Measurements from ENCODE around the gene CEP131.

DNA sequence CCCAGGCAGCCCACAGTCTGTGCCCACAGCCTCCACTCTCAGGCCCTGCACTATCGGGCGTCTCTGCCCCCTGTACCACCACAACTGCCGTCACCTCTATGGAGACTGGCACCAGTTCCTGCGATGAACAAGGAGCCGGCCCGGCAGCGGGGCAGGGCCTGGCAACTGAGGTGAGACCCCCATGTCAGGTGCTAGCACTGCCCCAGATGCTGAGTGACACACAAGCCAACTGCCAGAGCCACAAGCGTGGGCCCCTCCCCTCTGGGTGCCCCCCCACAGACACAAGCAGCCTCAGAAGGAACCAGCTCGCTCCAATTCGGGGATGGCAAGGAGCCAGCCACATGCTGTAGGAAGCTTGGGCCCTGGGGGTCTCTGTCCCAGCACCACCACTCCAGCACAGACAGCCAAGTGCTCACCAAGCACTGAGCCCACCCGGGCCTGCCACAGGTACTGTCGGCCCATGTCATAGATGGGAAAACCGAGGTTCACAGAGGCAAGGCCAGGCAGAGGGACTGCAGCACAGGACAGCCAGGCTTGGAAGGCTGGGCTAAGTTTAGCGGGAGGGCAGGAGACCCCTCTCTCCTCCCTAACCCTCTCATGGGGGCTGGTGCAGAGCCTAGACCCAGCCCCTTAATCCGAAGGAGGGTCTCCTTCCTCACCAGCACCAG is 58.9 kb downstream of the CEP131 start:
- TF ChIP-seq, protein P1, sequence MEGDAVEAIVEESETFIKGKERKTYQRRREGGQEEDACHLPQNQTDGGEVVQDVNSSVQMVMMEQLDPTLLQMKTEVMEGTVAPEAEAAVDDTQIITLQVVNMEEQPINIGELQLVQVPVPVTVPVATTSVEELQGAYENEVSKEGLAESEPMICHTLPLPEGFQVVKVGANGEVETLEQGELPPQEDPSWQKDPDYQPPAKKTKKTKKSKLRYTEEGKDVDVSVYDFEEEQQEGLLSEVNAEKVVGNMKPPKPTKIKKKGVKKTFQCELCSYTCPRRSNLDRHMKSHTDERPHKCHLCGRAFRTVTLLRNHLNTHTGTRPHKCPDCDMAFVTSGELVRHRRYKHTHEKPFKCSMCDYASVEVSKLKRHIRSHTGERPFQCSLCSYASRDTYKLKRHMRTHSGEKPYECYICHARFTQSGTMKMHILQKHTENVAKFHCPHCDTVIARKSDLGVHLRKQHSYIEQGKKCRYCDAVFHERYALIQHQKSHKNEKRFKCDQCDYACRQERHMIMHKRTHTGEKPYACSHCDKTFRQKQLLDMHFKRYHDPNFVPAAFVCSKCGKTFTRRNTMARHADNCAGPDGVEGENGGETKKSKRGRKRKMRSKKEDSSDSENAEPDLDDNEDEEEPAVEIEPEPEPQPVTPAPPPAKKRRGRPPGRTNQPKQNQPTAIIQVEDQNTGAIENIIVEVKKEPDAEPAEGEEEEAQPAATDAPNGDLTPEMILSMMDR (IDR thresholded peaks at IDR 0.05; ENCODE audit: extremely low read depth in 1 of 2, insufficient read depth in 1 of 2, low read depth in 1 of 2, low read length in 2 of 2) = no peak
- no peak for TF ChIP-seq POLR2AphosphoS5 (IDR thresholded peaks at IDR 0.05; ENCODE audit: insufficient read depth, low read depth, low read length)
- no peak for TF ChIP-seq MYC (IDR thresholded peaks at IDR 0.05; ENCODE audit: low read depth, low read length)
- no peak for TF ChIP-seq EZH2 (IDR thresholded peaks at IDR 0.05; ENCODE audit: borderline replicate concordance, low read depth, low read length, severe bottlenecking)
- TF ChIP-seq POLR2A (IDR thresholded peaks at IDR 0.05; ENCODE audit: low read depth, low read length) = no peak
- TF ChIP-seq, protein P2, sequence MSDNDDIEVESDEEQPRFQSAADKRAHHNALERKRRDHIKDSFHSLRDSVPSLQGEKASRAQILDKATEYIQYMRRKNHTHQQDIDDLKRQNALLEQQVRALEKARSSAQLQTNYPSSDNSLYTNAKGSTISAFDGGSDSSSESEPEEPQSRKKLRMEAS (IDR thresholded peaks at IDR 0.05; ENCODE audit: insufficient read depth, insufficient read length) = no peak
- no peak for TF ChIP-seq GATA2 (IDR thresholded peaks at IDR 0.05; ENCODE audit: insufficient read depth, insufficient read length, low read depth, low read length)
